NB4 (cell line): Measurements from ENCODE around the gene RBM17.
"Not testable (repeated sequence)": the region's sequence is repeated elsewhere in the genome, so short reads cannot be mapped to it uniquely, and the experiment has no call there.

ENCODE experiments used
- DNase-seq: peaks from one replicate; pipeline ENCODE4 v3.0.0; 2010; ENCODE audit warnings: low read depth
- H3K4me3 ChIP-seq: one replicate; pipeline ENCODE4 v1.5.1; 2011; ENCODE audit warnings: mild to moderate bottlenecking, low read depth, low read length, moderate library complexity
- MYC ChIP-seq: IDR thresholded peaks from 2 replicates; pipeline ENCODE4 v1.6.1; 2011; ENCODE audit warnings: low read depth, low read length
- POLR2A ChIP-seq: IDR thresholded peaks from 2 replicates; pipeline ENCODE4 v1.6.1; 2011; ENCODE audit warnings: mild to moderate bottlenecking; ENCODE audit not compliant: insufficient read length; ENCODE audit errors: extremely low read depth
- TF ChIP-seq, protein P1 (sequence below): IDR thresholded peaks from 2 replicates; pipeline ENCODE4 v1.6.1; 2011; ENCODE audit warnings: low read depth, low read length
- TF ChIP-seq, protein P2 (sequence below): IDR thresholded peaks from one replicate; pipeline ENCODE4 v1.5.1; 2012; ENCODE audit warnings: low read depth, low read length

RBM17 gene, protein sequence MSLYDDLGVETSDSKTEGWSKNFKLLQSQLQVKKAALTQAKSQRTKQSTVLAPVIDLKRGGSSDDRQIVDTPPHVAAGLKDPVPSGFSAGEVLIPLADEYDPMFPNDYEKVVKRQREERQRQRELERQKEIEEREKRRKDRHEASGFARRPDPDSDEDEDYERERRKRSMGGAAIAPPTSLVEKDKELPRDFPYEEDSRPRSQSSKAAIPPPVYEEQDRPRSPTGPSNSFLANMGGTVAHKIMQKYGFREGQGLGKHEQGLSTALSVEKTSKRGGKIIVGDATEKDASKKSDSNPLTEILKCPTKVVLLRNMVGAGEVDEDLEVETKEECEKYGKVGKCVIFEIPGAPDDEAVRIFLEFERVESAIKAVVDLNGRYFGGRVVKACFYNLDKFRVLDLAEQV

DNA sequence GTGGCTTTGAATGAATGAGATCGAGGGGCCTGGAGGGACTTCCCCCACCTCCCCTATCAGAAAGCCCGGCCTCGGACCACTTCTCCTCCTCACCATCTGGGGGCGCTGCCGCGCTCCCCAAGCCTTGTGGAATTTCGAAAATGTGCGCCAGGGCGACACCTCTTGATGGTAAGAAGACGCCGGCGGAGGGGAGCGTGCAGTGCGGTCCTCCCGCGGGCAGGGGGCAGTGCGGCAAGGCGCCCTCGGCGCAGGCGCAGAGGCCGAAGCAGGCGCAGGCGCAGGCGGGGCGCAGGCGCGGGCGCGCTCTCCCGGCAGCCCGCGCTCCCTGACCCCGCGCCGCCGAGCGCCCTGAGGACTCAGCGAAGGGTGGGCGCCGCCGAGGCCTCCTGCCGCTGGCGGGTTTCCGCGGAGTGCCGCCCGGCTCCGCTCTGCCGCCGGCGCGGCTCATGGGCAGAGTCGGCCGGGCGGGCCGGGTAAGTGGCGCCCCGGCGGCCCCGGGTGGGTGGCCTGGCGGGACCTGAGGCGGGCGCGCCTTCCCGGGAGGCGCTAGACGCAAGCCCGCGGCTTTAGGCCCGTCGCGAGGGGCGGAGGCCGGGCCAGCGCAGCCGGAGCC, at the start of gene RBM17:
RBM17 (plus strand) TSS at position 314 of the 613 bp plus-strand sequence. CDS start 8,032 bp downstream, outside the sequence.
- peak within 1 kb of the TSS; percentile 80 for H3K4me3 ChIP-seq
- peak; percentile 94 for DNase-seq
- peak; percentile 39 for TF ChIP-seq MYC
- TF ChIP-seq, protein P1, sequence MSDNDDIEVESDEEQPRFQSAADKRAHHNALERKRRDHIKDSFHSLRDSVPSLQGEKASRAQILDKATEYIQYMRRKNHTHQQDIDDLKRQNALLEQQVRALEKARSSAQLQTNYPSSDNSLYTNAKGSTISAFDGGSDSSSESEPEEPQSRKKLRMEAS, result peak; percentile 59; the same call in 1 of the 2 replicates
- TF ChIP-seq POLR2A, result peak; percentile 66
- TF ChIP-seq, protein P2, sequence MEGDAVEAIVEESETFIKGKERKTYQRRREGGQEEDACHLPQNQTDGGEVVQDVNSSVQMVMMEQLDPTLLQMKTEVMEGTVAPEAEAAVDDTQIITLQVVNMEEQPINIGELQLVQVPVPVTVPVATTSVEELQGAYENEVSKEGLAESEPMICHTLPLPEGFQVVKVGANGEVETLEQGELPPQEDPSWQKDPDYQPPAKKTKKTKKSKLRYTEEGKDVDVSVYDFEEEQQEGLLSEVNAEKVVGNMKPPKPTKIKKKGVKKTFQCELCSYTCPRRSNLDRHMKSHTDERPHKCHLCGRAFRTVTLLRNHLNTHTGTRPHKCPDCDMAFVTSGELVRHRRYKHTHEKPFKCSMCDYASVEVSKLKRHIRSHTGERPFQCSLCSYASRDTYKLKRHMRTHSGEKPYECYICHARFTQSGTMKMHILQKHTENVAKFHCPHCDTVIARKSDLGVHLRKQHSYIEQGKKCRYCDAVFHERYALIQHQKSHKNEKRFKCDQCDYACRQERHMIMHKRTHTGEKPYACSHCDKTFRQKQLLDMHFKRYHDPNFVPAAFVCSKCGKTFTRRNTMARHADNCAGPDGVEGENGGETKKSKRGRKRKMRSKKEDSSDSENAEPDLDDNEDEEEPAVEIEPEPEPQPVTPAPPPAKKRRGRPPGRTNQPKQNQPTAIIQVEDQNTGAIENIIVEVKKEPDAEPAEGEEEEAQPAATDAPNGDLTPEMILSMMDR, result peak; percentile 94

DNA sequence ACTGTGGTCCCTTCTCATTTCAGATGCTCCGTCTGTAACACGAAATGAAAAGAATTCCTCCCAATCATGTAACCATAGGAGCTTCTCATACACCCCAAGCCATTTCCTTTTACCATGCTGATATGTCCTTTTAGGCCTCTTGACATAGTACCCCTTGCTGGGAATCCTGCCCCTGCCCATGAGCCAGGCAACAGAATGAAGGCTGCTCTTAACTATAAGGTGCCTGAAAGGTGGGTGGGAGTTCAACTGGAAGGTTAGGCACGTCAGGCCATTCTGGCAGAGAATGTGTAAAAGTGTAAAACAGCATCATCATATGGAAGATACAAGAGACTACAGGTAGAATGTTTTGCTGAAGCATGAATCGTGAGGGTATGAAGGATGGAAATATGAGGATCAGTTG, 49.1 kb upstream of the RBM17 start:
- no peak overlapping the region for H3K4me3 ChIP-seq
- TF ChIP-seq, protein P1, result no peak
- no peak for TF ChIP-seq POLR2A
- TF ChIP-seq, protein P2, result no peak
- no peak for TF ChIP-seq MYC
- no peak for DNase-seq

DNA sequence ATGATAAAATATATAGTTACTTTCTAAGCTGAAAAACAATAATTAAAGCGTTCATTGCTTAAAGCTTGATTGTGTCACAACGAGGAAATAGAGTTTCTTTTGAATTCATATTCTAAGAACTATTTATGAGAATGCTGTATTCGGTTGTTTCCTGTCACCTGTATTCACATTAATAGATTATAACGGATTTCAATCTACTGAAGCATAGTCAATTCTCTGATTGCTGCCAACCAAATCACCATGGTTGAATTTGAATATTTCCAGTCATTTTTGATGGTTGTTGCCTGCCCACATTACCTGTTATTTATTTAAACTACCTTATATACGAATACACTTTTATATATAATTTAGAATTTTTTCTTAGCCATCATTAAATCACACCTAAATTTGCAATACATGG, 48.6 kb upstream of the RBM17 start:
- no peak for DNase-seq
- no peak overlapping the region for H3K4me3 ChIP-seq
- TF ChIP-seq MYC (no peak), POLR2A (no peak)
- TF ChIP-seq, protein P2, result no peak
- TF ChIP-seq, protein P1, result no peak

DNA sequence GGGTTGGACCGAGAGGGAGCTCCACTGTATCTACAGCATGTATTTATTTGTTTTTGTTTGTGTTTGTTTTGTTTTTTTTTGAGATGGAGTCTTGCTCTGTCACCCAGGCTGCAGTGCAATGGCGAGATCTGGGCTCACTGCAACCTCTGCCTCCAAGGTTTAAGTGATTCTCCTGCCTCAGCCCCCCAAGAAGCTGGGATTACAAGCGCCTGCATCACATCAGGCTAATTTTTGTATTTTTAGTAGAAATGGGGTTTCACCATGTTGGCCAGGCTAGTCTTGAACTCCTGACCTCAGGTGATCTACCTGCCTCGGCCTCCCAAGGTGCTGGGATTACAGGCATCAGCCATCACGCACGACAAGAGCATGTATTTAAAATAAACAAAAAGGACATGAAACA, 45.5 kb upstream of the RBM17 start:
- not testable (repeated sequence) for DNase-seq, H3K4me3 ChIP-seq

DNA sequence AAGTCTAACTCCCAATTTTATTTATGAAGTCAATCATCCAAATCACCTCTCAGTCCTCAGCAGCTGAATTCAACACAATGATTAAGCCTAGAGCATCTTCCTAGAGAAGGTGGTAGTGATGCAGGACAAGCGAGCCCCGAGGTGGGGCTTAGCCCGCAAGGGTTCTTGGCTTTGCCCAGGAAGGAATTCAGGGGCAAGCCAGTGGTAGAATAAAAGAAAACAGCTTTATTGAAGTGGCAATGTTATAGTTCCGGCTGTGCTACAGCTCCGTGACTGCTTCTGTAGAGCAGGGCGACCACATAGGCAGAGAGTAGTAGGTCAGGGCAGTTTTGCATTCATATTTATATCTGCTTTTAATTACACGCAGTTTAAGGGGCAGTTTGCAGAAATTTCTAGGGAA, 44.8 kb upstream of the RBM17 start:
- no peak overlapping the region for H3K4me3 ChIP-seq
- TF ChIP-seq, protein P1, result no peak
- TF ChIP-seq, protein P2, result no peak

DNA sequence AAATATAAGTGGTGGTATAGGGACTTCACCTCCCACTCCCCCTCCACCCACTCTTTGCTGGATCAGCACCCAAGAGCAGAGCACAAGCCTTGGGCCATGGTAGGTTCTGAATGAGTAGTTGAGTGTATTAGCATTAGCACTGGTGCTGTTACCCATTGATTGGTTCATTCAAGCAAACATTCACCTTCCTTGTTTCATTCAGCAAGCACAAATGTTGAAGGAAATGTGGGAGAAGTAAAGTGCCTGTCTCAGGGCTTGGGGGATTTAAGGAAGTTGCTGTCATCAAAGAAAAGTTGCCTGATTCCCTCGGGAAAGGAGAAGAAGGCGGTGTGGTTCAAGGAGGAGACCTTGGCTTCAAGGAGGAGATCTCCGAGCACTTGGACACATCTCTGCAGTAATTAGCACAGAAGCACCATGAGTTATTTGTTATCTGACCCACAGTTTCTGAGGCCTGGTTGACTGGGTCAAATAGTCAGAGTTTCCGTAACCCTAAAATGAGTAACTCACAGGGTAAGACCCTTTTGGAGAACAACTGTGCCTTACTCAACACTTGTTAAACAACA, 44.0 kb upstream of the RBM17 start:
- peak; percentile 55 for DNase-seq
- TF ChIP-seq MYC, result no peak
- TF ChIP-seq POLR2A, result no peak
- TF ChIP-seq, protein P2, result no peak
- TF ChIP-seq, protein P1, result no peak
- H3K4me3 ChIP-seq, result no peak overlapping the region

More for the DNA sequence above, 44.8 kb upstream of the RBM17 start:
- DNase-seq, result no peak
